Measurements from ENCODE around the gene CARD10. TPM values are rescaled to one million over a fixed set of nuclear protein-coding genes. Genes with fewer than 3 reads are reported as not detected.
"Not testable (repeated sequence)": the region's sequence is repeated elsewhere in the genome, so short reads cannot be mapped to it uniquely, and the experiment has no call there.

Gene CARD10
- total and polyA plus RNA-seq, 8 donors = 9.9 to 30.2 (median 13.9) TPM

GRCh38 chr22:37470087-37470445 lies 49.1 kb downstream of the CARD10 start:
- 73 to 80% methylated on average over 5 of the region's 5 CpGs for WGBS, 2 donors
- no peak overlapping the region for H3K4me3 ChIP-seq
- no peak for TF ChIP-seq CTCF (IDR thresholded peaks at IDR 0.05)
- H3K27ac ChIP-seq = no peak overlapping the region
- DNase-seq = no peak
- no peaks in the 10 kb centered on the region for H3K9me3 ChIP-seq
- FAIRE-seq = no peak
- H3K4me1 ChIP-seq = no peaks in the 10 kb centered on the region
- H3K36me3 ChIP-seq = no peaks in the 10 kb centered on the region
- intact Hi-C loops (cut with DNase I) = no loop called here
- H3K27me3 ChIP-seq = no peaks in the 10 kb centered on the region
- no peak for ATAC-seq

GRCh38 chr22:37469416-37470086 lies 49.7 kb downstream of the CARD10 start:
- FAIRE-seq (no peak), DNase-seq (peak in 3 of 6 donors; percentile 6 to 54 (median 38)), ATAC-seq (no peak)
- Histone ChIP-seq H3K9me3 (no peaks in the 10 kb centered on the region), H3K27me3 (no peaks in the 10 kb centered on the region), H3K36me3 (no peaks in the 10 kb centered on the region), H3K27ac (no peak overlapping the region), H3K4me1 (no peaks in the 10 kb centered on the region), H3K4me3 (no peak overlapping the region)
- intact Hi-C loops (cut with DNase I) = no loop called here
- TF ChIP-seq CTCF (IDR thresholded peaks at IDR 0.05) = no peak
- 69 to 75% methylated on average over 8 of the region's 8 CpGs for WGBS, 2 donors

GRCh38 chr22:37468201-37468695 lies 51.0 kb downstream of the CARD10 start:
- intact Hi-C loops (cut with DNase I); H3K27me3 ChIP-seq; H3K4me1 ChIP-seq; H3K9me3 ChIP-seq; FAIRE-seq; H3K36me3 ChIP-seq; H3K4me3 ChIP-seq; ATAC-seq; H3K27ac ChIP-seq: not testable (repeated sequence)
- 82 to 89% methylated on average over 14 of the region's 14 CpGs for WGBS, 2 donors
- DNase-seq = peak in 1 of 6 donors; percentile 31

GRCh38 chr22:37467391-37467955 lies 51.7 kb downstream of the CARD10 start:
- no peaks in the 10 kb centered on the region for H3K36me3 ChIP-seq
- H3K9me3 ChIP-seq = no peaks in the 10 kb centered on the region
- WGBS, 2 donors = 58 to 67% methylated on average over 14 of the region's 14 CpGs
- H3K4me3 ChIP-seq = no peak overlapping the region
- H3K4me1 ChIP-seq = no peaks in the 10 kb centered on the region
- no peak for TF ChIP-seq CTCF (IDR thresholded peaks at IDR 0.05)
- H3K27ac ChIP-seq = no peak overlapping the region
- FAIRE-seq = no peak
- H3K27me3 ChIP-seq = no peaks in the 10 kb centered on the region
- intact Hi-C loops (cut with DNase I) = no loop called here
- DNase-seq = peak in 2 of 6 donors; percentile 47 to 52
- ATAC-seq = no peak

GRCh38 chr22:37464181-37464580 lies 55.0 kb downstream of the CARD10 start:
- FAIRE-seq (no peak), ATAC-seq (no peak), DNase-seq (no peak)
- intact Hi-C loops (cut with DNase I) = no loop called here
- Histone ChIP-seq H3K4me1 (no peaks in the 10 kb centered on the region), H3K9me3 (no peaks in the 10 kb centered on the region), H3K4me3 (no peak overlapping the region), H3K36me3 (no peaks in the 10 kb centered on the region), H3K27ac (no peak overlapping the region), H3K27me3 (peaks cover 0 to 5% (median 0%) of the 10 kb centered on the region in 4 donors)
- WGBS, 2 donors = 48 to 56% methylated on average over 4 of the region's 4 CpGs
- TF ChIP-seq CTCF (IDR thresholded peaks at IDR 0.05) = no peak

Measured in pancreas (tissue), 10 donors.